HG03575 (cell line): Measurements from ENCODE around the gene IFRD2.
"Not testable (repeated sequence)": the region's sequence is repeated elsewhere in the genome, so short reads cannot be mapped to it uniquely, and the experiment has no call there.

Source experiments
- ATAC-seq: cut with Tn5 transposase; IDR thresholded peaks from one replicate; pipeline ENCODE4 v1.9.1; 2021; ENCODE audit not compliant: unreplicated experiment, insufficient number of reproducible peaks, low FRiP score; ENCODE audit errors: extremely low read depth

The IFRD2 gene

GRCh38 chr3:50293079-50293801, 1.0 kb upstream of the IFRD2 start:
- no peak for ATAC-seq

DNA sequence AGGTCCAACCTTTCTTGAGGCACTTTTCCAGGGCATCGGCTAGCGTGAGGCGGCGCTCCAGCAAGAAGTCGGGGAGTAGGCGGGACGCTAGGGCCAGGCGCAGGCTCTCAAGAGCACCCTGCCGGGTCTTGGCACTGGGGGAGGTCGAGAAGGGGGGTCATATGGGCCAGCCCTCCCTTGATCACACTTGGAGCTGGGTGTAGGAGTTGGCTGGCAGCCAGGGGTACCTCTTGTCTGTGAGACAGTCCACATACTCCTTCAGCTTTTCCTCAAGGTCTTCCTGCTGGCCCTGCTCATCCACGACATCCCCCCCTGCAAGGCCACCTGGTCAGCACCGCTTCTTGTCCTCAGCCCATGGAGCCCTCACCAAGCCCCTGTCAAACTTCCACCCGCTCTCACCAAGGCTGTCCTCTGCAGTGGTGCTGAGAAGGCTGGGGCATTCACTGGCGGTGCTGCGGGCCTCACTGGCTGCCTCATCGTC, 2.0 kb downstream of the IFRD2 start:
- ATAC-seq = no peak

- no peak for ATAC-seq
Observed at GRCh38 chr3:50289130-50289529, 3.1 kb downstream of the IFRD2 start.

DNA sequence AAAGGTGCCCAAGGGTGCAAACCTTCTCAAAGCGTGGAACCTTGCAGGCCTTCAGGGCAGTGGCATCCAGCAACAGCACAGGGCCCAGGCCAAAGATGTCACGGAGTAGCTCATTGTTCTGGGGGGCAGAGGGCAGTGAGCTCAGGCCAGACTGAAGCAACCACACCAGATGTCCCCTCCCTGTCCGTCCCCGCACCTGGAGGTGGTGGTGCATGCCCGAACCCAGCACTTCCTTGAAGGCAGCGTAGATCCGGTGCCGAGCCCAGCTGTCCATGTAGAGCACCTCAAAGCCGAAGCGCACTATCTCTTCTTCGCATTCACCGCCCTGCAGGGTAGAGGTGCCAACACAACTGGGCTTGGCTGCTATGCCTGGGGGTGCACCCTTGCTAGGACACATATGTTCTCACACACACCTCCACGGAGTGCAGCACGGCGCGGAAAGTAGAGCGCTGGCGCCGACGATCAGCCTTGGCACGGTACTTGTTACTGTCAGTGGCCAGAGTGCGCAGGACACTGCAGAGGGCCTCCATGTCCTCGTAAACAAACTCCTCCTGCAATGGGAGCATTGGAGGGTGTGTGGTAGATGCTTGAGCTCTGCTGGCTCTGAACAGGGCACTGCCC, 3.7 kb downstream of the IFRD2 start:
- no peak for ATAC-seq

GRCh38 chr3:50287262-50287661, 5.0 kb downstream of the IFRD2 start:
- no peak for ATAC-seq

DNA sequence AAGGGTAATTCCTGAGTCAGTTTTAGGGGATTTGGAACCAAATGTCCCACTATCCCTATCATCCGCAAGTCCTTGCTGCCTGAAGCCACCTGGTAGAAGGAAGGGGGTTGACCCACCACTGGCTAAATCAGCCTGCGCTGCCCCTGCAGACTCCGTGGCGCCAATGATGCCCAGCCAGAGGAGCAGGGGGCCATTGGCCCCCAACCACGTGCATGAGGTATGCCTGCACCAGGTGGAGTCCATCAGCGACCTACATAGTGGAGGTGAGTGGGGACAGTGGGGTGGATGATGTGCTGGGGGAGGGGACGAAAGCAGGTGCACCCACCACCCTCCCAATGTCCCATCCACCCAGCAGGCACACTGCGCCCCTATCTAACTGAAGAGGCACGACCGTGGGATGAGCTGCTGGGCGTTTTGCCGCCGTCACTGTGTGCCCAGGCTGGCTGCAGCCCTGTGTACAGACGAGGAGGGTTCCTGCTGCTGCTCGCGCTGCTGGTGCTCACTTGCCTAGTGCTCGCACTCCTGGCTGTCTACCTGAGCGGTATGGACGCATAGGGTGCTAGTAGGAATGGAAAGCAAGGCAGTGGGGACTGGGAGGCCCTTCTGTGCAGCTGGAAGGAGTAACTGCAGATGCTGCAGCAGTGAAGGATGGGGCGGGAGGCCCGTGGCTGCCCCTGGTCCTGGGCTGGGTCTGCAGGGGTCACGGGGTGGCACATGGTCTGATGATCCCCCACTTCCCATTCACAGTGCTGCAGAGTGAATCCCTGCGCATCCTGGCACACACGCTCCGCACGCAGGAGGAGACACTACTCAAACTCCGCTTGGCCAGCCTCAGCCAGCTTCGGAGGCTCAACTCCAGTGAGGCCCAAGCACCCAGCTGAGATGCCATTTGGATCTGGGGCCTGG, 5.7 kb downstream of the IFRD2 start:
- no peak for ATAC-seq

DNA sequence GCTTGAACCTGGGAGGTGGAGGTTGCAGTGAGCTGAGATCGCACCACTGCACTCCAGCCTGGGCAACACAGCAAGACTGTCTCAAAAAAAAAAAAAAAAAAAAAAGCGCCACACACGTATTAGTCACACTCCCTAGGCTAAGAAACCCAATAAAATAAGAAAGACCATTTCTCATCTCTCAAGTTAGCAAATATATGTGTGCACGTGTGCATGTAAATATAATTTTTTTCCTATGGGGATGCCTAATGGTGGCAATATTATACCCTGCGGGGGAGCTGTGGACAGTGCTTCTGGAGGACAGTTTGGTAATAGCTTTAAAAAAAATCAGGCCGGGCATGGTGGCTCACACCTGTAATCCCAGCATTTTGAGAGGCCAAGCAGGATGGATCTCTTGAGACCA, 8.1 kb downstream of the IFRD2 start:
- ATAC-seq = not testable (repeated sequence)

GRCh38 chr3:50279255-50280016, 12.8 kb downstream of the IFRD2 start:
- no peak for ATAC-seq

GRCh38 chr3:50278880-50279224, 13.4 kb downstream of the IFRD2 start, which contains the start of gene LSMEM2:
Gene LSMEM2, plus strand, starts transcription at chr3:50279087. Its CDS starts 27 bp downstream, at chr3:50279114.
- no peak for ATAC-seq

DNA sequence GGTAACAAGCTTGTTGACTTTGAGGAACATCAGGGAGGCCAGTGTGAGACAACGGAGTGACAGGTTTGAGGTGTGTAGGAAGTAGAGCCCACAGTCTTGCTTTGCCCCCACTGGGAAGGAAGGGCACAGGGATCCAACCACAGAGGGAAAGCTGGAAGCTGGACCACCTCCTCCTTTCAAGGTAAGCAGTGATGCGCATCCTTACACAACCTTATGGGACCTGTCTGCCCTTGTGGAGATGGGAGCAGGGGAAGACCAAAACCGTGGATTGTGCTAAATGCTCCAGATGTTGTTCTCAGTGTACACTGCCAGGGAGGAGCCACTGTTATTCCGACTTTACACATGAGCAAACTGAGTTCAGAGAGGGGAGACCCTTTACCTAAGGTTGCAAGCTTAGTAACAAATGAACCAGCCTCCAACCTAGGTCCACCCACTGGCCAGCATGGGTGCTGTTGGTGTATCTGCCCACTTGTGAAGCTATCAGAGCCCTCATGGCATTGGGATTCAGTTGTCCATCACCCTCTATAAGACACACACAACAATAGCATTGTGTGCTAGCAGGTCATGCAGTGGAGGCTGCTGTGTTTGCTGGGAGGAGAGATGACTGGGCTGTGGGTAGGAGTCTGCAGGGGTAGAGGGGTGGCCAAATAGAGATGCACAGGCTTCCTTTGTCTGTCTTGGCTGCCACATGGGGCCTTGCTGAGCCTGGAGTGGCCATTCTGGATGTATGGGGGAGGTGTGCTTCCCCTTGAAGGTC, 13.9 kb downstream of the IFRD2 start:
- no peak for ATAC-seq

GRCh38 chr3:50276762-50277101, 15.5 kb downstream of the IFRD2 start:
- no peak for ATAC-seq

DNA sequence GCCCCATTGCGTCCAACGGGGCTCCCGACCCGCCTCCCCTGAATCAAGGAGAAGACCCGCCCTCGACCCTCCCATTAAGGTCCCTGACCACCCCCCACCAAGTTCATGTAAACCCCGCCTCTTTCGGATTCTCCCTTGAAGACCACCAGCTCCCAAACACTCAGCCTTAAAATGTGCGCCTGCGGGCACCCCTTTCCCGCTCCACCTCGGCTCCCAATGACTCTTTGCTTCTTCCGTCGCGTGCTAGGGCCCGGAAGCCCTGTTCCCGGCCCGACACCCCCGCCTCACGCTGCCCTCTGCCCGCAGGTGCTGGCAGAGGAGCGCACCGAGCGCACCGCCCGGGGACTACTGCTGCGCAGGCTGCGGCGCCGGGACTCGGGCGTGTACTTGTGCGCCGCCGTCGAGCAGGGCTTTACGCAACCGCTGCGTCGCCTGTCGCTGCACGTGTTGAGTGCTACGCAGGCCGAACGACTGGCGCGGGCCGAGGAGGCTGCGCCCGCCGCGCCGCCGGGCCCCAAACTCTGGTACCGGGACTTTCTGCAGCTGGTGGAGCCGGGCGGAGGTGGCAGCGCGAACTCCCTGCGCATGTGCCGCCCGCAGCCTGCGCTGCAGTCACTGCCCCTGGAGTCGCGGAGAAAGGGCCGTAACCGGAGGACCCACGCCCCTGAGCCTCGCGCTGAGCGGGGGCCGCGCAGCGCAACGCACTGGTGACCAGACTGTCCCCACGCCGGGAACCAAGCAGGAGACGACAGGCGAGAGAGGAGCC, 16.1 kb downstream of the IFRD2 start:
- no peak for ATAC-seq

DNA sequence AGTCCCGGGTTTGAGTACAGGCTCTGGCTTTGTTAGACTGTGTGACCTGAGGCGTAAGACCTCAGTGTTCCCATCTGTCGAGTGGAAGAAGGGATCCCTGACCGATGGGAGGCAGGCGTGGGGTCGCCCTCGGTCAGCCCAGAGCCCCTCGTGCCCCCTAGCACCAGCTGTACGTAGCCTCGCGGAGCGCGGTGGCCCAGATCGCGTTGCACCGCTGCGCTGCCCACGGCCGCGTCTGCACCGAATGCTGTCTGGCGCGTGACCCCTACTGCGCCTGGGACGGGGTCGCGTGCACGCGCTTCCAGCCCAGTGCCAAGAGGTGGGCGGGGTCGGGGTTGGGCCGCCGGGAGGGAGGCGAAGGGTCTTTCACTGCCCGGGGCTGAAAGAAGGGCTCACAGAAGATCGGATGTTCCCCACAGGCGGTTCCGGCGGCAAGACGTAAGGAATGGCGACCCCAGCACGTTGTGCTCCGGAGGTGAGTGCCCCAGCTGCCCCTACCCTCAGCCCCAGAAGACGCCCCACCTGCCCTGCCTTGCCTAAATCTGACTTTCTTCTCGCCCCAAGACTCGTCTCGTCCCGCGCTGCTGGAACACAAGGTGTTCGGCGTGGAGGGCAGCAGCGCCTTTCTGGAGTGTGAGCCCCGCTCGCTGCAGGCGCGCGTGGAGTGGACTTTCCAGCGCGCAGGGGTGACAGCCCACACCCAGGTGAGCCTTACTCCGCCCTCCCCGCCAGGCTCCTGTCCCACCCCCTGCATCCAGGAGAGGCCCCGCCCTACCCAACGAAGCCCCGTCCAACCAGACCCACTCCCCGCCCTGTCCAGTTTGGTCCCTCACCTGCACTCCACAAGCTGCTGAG, 16.9 kb downstream of the IFRD2 start:
- no peak for ATAC-seq

DNA sequence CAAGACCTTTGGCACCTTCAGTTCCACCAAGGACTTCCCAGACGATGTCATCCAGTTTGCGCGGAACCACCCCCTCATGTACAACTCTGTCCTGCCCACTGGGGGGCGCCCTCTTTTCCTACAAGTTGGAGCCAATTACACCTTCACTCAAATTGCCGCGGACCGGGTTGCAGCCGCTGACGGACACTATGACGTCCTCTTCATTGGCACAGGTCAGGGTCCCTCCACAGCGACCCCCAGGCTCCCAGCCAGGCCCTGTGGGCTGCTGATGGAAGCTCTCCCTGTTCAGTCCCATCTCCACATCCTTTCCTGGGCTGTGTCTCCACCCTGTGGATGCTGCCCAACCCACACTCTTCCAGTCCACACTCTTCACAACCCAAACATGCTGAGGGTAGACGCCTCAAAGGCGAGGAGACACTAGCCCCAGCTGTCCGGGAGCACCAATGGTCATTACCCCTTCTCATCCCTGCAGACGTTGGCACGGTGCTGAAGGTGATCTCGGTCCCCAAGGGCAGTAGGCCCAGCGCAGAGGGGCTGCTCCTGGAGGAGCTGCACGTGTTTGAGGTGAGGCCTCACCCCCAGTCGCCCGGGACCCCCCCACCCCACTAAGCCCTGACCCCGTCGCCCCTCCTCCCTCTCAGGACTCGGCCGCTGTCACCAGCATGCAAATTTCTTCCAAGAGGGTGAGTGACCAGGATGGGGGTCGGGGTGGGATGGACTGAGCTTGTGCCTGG, 17.7 kb downstream of the IFRD2 start:
- no peak for ATAC-seq

GRCh38 chr3:50273689-50274065, 18.6 kb downstream of the IFRD2 start:
- no peak for ATAC-seq

DNA sequence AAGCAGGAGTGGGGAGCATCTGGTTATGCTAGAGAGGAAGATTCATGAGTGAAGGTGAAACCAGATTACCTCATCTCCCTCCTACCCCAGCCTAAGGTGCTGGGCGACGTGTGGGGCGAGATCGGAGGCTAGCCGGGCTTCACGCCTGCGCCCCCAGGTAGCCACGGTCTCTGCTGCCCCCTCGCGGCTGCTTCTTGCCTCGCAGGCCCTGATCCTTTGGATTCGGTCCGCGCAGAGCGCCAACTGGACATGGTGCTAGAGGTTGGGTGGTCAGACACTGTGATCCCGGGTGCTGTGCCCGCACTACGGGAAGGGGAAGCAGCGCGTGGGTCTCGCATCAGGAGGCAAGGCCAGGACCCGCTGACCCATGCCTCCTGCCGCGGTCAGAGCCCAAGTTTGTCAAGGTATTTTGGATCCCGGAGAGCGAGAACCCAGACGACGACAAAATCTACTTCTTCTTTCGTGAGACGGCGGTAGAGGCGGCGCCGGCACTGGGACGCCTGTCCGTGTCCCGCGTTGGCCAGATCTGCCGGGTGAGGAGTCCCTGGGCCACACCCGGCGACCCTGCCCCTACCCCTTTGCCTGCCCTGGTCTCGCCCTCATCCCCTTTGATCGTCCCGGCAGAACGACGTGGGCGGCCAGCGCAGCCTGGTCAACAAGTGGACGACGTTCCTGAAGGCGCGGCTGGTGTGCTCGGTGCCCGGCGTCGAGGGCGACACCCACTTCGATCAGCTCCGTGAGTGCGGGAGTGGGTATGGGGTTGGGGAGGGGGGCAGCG, 19.1 kb downstream of the IFRD2 start:
- ATAC-seq = no peak
